NK-92 (cell line): ENCODE measurements around the gene KLK8.

Source experiments
- DNase-seq: peaks from one replicate; lab custom pipeline; 2025; ENCODE audit not compliant: unreplicated experiment; lab: John Stamatoyannopoulos, UW

Gene KLK8

GRCh38 chr19:50957587-50957986 lies 43.8 kb downstream of the KLK8 start:
- DNase-seq = no peak

GRCh38 chr19:50952910-50953309 lies 48.5 kb downstream of the KLK8 start, which contains the start of gene KLK5:
Gene KLK5 (minus strand): TSS chr19:50953038. CDS start chr19:50952657, 381 bp downstream.
- no peak for DNase-seq

- DNase-seq = no peak
These were observed 51.5 kb downstream of the KLK8 start for GRCh38 chr19:50949861-50950260.

- DNase-seq = no peak
These were observed 54.3 kb downstream of the KLK8 start for GRCh38 chr19:50947123-50947522.
